ENCODE measurements around the gene THAP11. TPM values are rescaled to one million over a fixed set of nuclear protein-coding genes. Genes with fewer than 3 reads are reported as not detected.

Gene THAP11
- total and polyA plus RNA-seq, 4 donors = 9.6 to 31.1 (median 24.6) TPM

DNA sequence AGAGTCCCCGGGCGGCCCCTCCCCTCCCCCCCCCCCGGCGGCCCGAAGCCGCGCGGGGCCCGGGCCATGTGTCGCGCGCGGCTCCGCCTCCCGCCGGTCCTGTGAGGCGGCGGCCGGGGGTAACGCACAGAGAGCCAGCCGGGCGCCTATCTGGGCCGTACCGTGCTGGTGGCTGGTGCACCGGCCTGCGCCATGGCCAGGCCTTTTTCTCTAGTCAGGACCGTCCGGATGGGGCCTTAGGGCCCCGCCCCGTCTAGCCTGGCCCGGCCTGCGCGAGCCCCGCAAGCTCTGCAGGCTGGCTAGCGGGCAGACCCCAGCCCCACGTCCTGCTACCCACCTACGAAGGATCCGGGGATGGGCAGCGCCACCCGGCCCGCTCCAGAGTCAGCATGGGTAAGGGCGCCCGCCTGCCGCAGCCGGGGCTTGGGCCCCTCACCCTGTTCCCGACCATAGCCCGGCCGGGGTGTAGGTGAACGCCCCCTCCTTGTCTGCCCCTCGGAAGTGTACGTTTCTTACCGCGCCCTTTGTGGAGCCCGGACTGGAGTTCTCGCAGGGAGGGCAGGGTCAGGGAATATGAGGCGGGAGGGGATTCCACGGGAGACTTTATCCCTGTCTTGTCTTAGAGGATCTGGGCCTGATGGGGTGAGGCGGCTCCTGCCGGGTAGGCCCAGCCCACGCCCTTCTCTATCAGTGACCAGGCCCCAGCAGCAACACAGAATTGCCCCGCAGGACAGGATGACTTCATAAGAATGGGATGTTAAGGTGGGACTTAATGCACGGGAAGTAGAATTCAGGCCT lies 5.1 kb downstream of the THAP11 start, which contains the start of gene CENPT:
CENPT (minus strand) TSS at position 630 of the 798 bp plus-strand sequence. CDS start 13,834 bp downstream, outside the sequence.
- Histone ChIP-seq H3K4me3 (peak within 1 kb of the TSS; percentile 78), H3K4me1 (ENCODE audit: control insufficient read depth in 5 of 5, insufficient read depth in 5 of 5, low read length in 5 of 5) (peaks cover 20 to 43% (median 24%) of the 10 kb centered on the region in 5 donors), H3K27me3 (ENCODE audit: control insufficient read depth in 3 of 3, insufficient read depth in 3 of 3, low read length in 2 of 3) (no peaks in the 10 kb centered on the region), H3K27ac (ENCODE audit: low read depth in 1 of 2, low read length in 1 of 2) (peak within 1 kb of the TSS; percentile 93 to 97), H3K9ac (ENCODE audit: insufficient read depth in 1 of 2, low read length in 2 of 2) (peak within 1 kb of the TSS; percentile 70 to 84), H3K9me3 (ENCODE audit: control insufficient read depth in 4 of 4, insufficient read depth in 3 of 4, low read length in 3 of 4) (no peaks in the 10 kb centered on the region), H3K36me3 (ENCODE audit: control insufficient read depth in 4 of 4, insufficient read depth in 4 of 4, low read length in 4 of 4) (peaks cover 0 to 4% (median 3%) of the 10 kb centered on the region in 4 donors)
- TF ChIP-seq, protein P1, sequence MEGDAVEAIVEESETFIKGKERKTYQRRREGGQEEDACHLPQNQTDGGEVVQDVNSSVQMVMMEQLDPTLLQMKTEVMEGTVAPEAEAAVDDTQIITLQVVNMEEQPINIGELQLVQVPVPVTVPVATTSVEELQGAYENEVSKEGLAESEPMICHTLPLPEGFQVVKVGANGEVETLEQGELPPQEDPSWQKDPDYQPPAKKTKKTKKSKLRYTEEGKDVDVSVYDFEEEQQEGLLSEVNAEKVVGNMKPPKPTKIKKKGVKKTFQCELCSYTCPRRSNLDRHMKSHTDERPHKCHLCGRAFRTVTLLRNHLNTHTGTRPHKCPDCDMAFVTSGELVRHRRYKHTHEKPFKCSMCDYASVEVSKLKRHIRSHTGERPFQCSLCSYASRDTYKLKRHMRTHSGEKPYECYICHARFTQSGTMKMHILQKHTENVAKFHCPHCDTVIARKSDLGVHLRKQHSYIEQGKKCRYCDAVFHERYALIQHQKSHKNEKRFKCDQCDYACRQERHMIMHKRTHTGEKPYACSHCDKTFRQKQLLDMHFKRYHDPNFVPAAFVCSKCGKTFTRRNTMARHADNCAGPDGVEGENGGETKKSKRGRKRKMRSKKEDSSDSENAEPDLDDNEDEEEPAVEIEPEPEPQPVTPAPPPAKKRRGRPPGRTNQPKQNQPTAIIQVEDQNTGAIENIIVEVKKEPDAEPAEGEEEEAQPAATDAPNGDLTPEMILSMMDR (IDR thresholded peaks at IDR 0.05; ENCODE audit: control extremely low read depth, extremely low read depth) = no peak
- DNase-seq (peak in 2 of 3 donors; percentile 20 to 26), ATAC-seq (ENCODE audit: insufficient read depth, low FRiP score) (peak; percentile 59)
- 0 to 1% methylated on average over 37 to 62 of the region's 62 CpGs for WGBS, 2 donors

DNA sequence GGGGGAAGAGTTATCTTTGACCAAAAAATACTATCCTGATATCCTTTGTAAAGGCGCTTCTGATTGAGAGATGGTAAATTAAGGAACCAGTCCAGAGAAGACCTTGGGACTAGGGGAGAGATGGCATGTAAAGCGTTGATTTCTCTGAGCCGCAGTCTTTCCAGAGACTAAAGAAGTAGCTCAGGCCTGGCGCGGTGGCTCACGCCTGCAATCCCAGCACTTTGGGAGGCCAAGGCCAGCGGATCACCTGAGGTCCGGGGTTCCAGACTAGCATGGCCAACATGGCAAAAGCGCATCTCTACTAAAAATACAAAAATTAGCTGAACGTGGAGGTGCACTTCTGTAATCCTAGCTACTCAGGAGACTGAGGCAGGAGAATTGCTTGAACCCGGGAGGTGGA lies 6.0 kb downstream of the THAP11 start:
- Histone ChIP-seq H3K27ac (ENCODE audit: low read depth in 1 of 2, low read length in 1 of 2) (peak overlapping the region in 1 of 2 donors; percentile 97), H3K4me1 (ENCODE audit: control insufficient read depth in 5 of 5, insufficient read depth in 5 of 5, low read length in 5 of 5) (peaks cover 20 to 40% (median 24%) of the 10 kb centered on the region in 5 donors), H3K4me3 (no peak overlapping the region), H3K9ac (ENCODE audit: insufficient read depth in 1 of 2, low read length in 2 of 2) (peak overlapping the region; percentile 70 to 84), H3K9me3 (ENCODE audit: control insufficient read depth in 4 of 4, insufficient read depth in 3 of 4, low read length in 3 of 4) (no peaks in the 10 kb centered on the region), H3K27me3 (ENCODE audit: control insufficient read depth in 3 of 3, insufficient read depth in 3 of 3, low read length in 2 of 3) (no peaks in the 10 kb centered on the region), H3K36me3 (ENCODE audit: control insufficient read depth in 4 of 4, insufficient read depth in 4 of 4, low read length in 4 of 4) (peaks cover 0 to 4% (median 2%) of the 10 kb centered on the region in 4 donors)
- TF ChIP-seq, protein P1 (IDR thresholded peaks at IDR 0.05; ENCODE audit: control extremely low read depth, extremely low read depth) = no peak
- DNase-seq (no peak), ATAC-seq (ENCODE audit: insufficient read depth, low FRiP score) (no peak)
- WGBS, 2 donors = 88 to 93% methylated on average over 11 of the region's 11 CpGs

DNA sequence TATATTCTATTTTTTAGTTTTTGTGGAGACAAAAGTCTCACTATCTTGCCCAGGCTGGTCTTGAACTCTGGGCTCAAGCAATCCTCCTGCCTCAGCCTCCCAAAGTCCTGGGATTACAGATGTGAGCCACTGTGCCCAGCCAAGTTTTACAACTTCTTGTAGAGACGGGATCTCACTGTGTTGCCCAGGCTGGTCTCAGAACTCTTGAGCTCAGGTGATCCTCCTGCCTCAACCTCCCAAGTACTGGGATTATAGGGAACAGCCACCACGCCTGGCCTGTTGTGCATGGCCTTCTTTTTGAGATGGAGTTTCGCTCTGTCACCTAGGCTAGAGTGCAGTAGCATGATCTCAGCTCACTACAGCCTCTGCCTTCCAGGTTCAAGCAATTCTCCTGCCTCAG lies 11.6 kb downstream of the THAP11 start:
- peaks cover 0 to 6% (median 2%) of the 10 kb centered on the region in 4 donors for H3K36me3 ChIP-seq (ENCODE audit: control insufficient read depth in 4 of 4, insufficient read depth in 4 of 4, low read length in 4 of 4)
- no peaks in the 10 kb centered on the region for H3K9me3 ChIP-seq (ENCODE audit: control insufficient read depth in 4 of 4, insufficient read depth in 3 of 4, low read length in 3 of 4)
- WGBS, 2 donors = 98 to 100% methylated on average over 3 of the region's 3 CpGs
- H3K27me3 ChIP-seq (ENCODE audit: control insufficient read depth in 3 of 3, insufficient read depth in 3 of 3, low read length in 2 of 3) = no peaks in the 10 kb centered on the region
- ATAC-seq (ENCODE audit: insufficient read depth, low FRiP score) (no peak), DNase-seq (no peak)
- TF ChIP-seq, protein P1 (IDR thresholded peaks at IDR 0.05; ENCODE audit: control extremely low read depth, extremely low read depth) = no peak
- H3K4me1 ChIP-seq (ENCODE audit: control insufficient read depth in 5 of 5, insufficient read depth in 5 of 5, low read length in 5 of 5) = peaks cover 0 to 29% (median 11%) of the 10 kb centered on the region in 5 donors
- H3K9ac ChIP-seq (ENCODE audit: insufficient read depth in 1 of 2, low read length in 2 of 2) = no peak overlapping the region
- H3K27ac ChIP-seq (ENCODE audit: low read depth in 1 of 2, low read length in 1 of 2) = no peak overlapping the region
- no peak overlapping the region for H3K4me3 ChIP-seq

Data from lung (tissue), 12 donors.